Thyroid gland (tissue), 4 donors: ENCODE measurements around the gene THRB.

Experiments used
- CTCF ChIP-seq, 6 experiments: fragments of 200-600 bp in 3 of 6; fragments of 450-650 bp in 3 of 6; sonication (generic) in 3 of 6; IDR thresholded peaks; one replicate each; pipeline ENCODE4 v1.5.1; 2016 to 2019; ENCODE audit warnings: antibody characterized with exemption in 6 of 6, mild to moderate bottlenecking in 2 of 6, inconsistent platforms in 1 of 6, moderate library complexity in 1 of 6
- POLR2A ChIP-seq, 2 donors: fragments of 450-650 bp; IDR thresholded peaks; one replicate each; pipeline ENCODE4 v1.6.1; 2017; ENCODE audit warnings: antibody characterized with exemption in 2 of 2, mild to moderate bottlenecking in 2 of 2, moderate library complexity in 1 of 2

GRCh38 chr3:24291646-24292045 lies 203.0 kb downstream of the THRB start:
- no peak for TF ChIP-seq CTCF (IDR thresholded peaks at IDR 0.05)
- TF ChIP-seq POLR2A (IDR thresholded peaks at IDR 0.05) = no peak
